Measurements from ENCODE around the gene LSM10. TPM values are rescaled to one million over a fixed set of nuclear protein-coding genes. Genes with fewer than 3 reads are reported as not detected.

The LSM10 gene
- total RNA-seq, 1 donor from 2014 or later, result 12.1 TPM

GRCh38 chr1:36351227-36351977, 46.3 kb downstream of the LSM10 start:
- peak; percentile 90 for DNase-seq (ENCODE audit: low read depth)

- DNase-seq (ENCODE audit: low read depth), result peak; percentile 91
Measured at GRCh38 chr1:36350659-36351226, 47.0 kb downstream of the LSM10 start.

- DNase-seq (ENCODE audit: low read depth), result no peak
Measured at GRCh38 chr1:36349839-36350238, 47.9 kb downstream of the LSM10 start.

- no peak for DNase-seq (ENCODE audit: low read depth)
Measured at GRCh38 chr1:36349241-36349671, 48.5 kb downstream of the LSM10 start.

GRCh38 chr1:36346741-36347370, 50.9 kb downstream of the LSM10 start:
- DNase-seq (ENCODE audit: low read depth), result no peak

GRCh38 chr1:36345353-36345752, 52.4 kb downstream of the LSM10 start:
- no peak for DNase-seq (ENCODE audit: low read depth)

GRCh38 chr1:36344395-36344680, 53.4 kb downstream of the LSM10 start:
- DNase-seq (ENCODE audit: low read depth), result no peak

- DNase-seq (ENCODE audit: low read depth), result no peak
Measured at GRCh38 chr1:36343651-36344394, 53.9 kb downstream of the LSM10 start.

Other genes starting within 250 kb of the LSM10 start
- 89.6 and 158 TPM in 2 replicates for gene TRAPPC3, start 248.4 kb downstream of the LSM10 start, total RNA-seq
- gene MAP7D1, start 241.7 kb downstream of the LSM10 start, total RNA-seq, result 87.9 and 149 TPM in 2 replicates
- gene THRAP3, start 173.5 kb downstream of the LSM10 start, total RNA-seq, result 130 TPM in 2 replicates
- gene SH3D21, start 91.5 kb downstream of the LSM10 start, total RNA-seq, result 2.8 and 6.4 TPM in 2 replicates
- gene EVA1B, start 74.3 kb downstream of the LSM10 start, total RNA-seq, result 56.6 and 104 TPM in 2 replicates
- gene STK40, start 12.0 kb downstream of the LSM10 start, total RNA-seq, result 17.4 and 34.5 TPM in 2 replicates
- 14.2 and 21.2 TPM in 2 replicates for gene OSCP1, start 52.5 kb upstream of the LSM10 start, total RNA-seq
- 47.7 and 98.5 TPM in 2 replicates for gene MRPS15, start 66.5 kb upstream of the LSM10 start, total RNA-seq
- 0.15 TPM in 1 of 2 replicates, not detected in the other for gene CSF3R, start 85.0 kb upstream of the LSM10 start, total RNA-seq

Data from renal cortical epithelial cell (primary cell).